ENCODE results near the gene ACER3.

- TF ChIP-seq POLR2AphosphoS5 (IDR thresholded peaks at IDR 0.05) = no peak
- TF ChIP-seq CTCF (IDR thresholded peaks at IDR 0.05) = no peak
- no peak for TF ChIP-seq POLR2A (IDR thresholded peaks at IDR 0.05)
- no peak for TF ChIP-seq EP300 (IDR thresholded peaks at IDR 0.05)
Observed at GRCh38 chr11:77055101-77055561, 194.4 kb downstream of the ACER3 start.

All from sigmoid colon (tissue), 4 donors.